ENCODE results near the gene CIZ1.

DNA sequence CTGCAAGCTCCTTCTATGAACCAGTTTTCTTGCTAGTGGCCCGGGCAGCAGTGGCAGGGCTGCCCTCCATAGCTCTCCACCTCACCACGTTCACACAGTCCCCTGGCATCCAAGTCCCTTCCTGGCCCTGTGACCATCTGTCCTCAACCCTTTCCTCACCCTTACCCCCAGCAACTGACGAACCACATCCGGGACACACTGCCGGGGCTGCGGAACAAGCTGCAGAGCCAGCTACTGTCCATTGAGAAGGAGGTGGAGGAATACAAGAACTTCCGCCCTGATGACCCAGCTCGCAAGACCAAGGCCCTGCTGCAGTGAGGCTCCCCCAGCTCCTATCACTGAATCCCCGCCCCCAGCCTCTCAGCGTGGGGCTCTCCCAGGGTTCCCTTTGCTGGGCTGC, 30.7 kb upstream of the CIZ1 start:
- TF ChIP-seq EZH2 (IDR thresholded peaks at IDR 0.05; ENCODE audit: insufficient read depth, poor library complexity, severe bottlenecking) (no peak), EZH2phosphoT487 (IDR thresholded peaks at IDR 0.05; ENCODE audit: insufficient read depth, low read depth) (no peak)
